HK-2 (cell line): ENCODE results near the gene PTGES.

Source experiments
- DNase-seq: peaks from one replicate; pipeline ENCODE4 v3.0.0-alpha.2; 2018; ENCODE audit not compliant: unreplicated experiment

The PTGES gene

GRCh38 chr9:129745200-129745599 is 7.6 kb downstream of the PTGES start:
- DNase-seq = no peak

GRCh38 chr9:129740666-129741464 is 12.0 kb downstream of the PTGES start:
- no peak for DNase-seq

- no peak for DNase-seq
Observed at GRCh38 chr9:129740174-129740573, 12.7 kb downstream of the PTGES start.

- no peak for DNase-seq
Observed at GRCh38 chr9:129739432-129739831, 13.4 kb downstream of the PTGES start.

DNA sequence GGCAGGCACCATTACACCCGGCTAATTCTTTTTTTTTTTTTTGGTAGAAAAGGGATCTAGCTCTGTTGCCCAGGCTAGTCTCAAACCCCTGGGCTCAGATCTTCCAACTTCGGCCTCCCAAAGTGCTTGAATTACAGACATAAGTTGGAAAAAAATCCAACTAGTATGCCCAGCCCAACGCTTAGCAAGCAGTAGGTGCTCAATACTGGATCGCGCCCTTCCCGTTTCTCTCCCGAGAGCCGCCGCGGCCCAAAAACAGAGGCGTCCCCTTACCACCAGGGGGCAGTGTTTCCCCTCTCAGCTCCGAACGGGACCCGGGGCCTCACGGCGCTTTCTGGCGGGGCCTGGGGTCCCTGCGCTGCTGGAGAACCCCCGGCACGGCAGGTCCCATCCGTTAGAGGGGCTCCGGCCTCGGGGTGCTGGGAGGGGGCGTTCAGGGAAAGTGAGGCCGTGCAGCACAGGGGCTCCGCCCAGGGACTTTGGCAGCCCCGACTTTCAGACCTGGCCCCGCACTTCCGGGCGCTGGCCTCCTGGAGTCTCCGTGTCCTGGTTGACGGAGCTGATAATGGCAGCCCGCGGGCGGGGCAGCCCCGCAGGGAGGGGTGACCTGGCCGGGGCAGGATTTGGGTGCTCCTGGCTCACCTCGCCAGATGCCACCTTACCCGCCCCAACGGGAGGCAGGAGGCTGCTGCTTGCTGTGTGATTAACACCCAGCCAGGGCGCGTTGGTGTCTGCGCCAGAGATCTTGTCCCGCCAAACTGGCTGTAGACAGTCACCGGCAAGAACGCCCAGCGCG is 15.2 kb downstream of the PTGES start:
- DNase-seq = peak; percentile 84

DNA sequence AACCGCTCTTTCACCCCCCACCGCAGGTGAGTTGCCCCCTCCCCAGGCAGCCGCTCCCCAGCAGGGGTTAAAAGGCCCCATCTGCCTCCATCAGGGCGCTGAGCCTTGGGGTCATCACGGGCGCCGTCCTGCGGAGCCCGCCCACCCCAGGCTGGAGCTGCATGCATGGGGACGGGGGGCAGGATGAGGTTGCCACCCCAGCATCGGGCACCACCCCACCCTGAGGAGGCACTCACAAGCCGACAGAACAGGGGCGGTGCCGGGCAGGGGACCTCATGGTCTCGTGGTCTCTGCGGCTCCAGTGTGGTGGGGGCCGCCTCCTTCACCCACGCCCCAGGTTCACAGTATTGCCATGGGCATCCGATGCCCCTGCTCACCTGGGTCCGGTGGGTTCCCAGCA is 16.5 kb downstream of the PTGES start:
- DNase-seq = no peak

GRCh38 chr9:129735546-129735945 is 17.3 kb downstream of the PTGES start:
- DNase-seq = no peak

GRCh38 chr9:129733632-129733953 is 19.2 kb downstream of the PTGES start:
- DNase-seq = no peak

GRCh38 chr9:129732946-129733631 is 19.8 kb downstream of the PTGES start:
- no peak for DNase-seq

DNA sequence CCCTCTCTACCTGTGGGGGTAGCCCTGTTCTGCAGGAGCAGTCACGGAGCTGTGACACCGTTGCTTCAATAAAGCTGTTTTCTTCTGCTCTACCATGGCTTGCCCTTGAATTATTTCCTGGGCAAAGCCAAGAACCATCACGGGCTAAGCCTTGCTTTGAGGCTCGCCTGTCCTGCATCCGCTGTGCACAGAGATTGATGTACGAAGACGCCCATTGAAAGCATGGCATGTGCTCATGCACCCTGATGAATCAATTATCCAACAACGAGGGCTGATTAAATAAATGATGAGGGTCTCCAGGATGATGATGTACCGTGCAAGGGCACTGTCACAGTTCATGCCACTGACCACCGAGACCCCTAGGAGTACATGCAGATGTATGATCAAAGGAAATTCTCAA is 20.7 kb downstream of the PTGES start:
- no peak for DNase-seq

DNA sequence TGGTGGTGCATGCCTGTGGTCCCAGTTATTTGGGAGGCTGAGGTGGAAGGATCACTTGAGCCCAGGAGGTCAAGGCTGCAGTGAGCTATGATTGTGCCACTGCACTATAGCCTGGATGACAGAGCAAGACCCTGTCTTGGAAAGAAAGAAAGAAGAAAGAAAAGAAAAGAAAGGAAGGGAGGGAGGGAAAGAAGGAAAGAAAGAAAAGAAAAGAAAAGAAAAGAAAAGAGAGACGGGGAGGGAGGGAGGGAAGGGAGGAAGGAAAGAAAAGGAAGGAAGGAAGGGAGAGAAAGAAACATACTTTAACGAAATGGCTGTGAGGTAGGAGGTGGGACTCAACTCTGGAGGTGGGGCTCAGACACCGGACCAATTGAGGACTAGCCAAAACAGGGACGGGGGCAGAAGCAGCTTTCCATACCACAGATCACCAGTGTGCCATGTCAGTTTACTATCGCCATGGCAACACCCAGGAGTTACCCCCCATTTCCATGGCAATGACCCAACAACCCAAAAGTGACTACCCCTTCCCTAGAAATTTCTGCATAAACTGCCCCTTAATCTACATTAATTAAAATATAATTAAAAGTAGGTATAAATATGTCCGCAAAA is 21.3 kb downstream of the PTGES start:
- DNase-seq = no peak

- no peak for DNase-seq
Observed at GRCh38 chr9:129728744-129729143, 24.1 kb downstream of the PTGES start.

DNA sequence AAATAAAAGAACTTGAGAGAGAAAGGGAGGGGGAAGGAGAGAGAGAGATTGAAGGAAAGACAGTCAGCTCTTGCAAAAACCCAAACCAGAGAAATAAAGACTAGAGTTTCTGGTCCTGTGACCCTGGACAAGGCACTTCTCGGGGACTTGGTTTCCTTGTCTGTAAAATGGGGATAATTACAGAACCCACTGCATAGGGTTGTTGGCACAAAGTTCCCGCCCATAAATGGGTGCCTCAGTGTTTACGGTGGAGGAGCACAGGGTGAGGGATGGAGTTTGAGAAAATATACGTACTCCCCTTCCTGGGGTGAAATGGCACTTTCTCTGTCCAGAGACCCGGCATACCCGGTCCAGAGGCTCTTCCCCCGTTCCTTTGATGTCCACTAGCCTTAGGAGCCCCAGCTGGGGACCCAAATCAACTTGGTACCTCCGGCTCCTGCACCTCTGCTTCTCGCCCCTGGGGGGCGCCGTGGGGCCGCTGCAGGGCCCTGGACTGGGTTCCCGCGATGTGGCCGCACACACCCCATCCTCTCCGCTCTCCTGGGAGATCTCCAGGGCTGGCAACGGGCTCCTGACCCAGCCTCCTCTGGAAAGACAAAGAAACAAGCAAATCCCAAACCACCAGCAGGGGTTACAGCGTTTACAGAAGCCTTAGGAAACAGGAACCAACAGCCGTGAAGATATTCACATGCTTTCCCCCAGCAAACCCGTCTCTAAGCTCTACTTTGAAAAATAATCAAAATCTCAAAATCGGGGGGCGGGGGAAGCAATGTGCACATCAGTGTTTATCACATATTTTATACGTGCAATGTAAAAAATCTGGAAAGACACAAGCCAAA is 26.3 kb downstream of the PTGES start:
- DNase-seq = peak; percentile 79

- no peak for DNase-seq
Observed at GRCh38 chr9:129725795-129726251, 27.0 kb downstream of the PTGES start.

GRCh38 chr9:129724456-129725190 is 28.2 kb downstream of the PTGES start:
- no peak for DNase-seq

DNA sequence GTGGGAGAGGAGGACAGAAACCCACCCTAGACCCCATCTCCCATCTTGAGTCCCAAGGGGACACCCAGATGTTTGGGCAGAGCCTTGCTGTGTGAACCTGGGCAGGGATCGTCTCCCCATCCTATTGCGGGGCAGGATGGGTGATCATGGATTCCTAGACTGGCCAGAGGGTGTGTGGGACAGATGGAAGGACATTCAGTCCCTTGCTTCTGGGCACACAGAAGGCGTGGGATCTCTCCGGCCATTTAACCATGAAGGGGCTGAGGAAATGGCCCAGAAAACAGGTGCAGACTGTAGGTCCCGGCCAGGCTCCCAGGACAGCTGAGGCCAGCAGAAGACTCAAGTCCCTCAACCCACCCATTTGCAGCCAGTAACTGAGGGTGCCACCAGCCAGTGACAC is 29.9 kb downstream of the PTGES start:
- DNase-seq = no peak

- no peak for DNase-seq
Observed at GRCh38 chr9:129720865-129721545, 31.8 kb downstream of the PTGES start.

DNA sequence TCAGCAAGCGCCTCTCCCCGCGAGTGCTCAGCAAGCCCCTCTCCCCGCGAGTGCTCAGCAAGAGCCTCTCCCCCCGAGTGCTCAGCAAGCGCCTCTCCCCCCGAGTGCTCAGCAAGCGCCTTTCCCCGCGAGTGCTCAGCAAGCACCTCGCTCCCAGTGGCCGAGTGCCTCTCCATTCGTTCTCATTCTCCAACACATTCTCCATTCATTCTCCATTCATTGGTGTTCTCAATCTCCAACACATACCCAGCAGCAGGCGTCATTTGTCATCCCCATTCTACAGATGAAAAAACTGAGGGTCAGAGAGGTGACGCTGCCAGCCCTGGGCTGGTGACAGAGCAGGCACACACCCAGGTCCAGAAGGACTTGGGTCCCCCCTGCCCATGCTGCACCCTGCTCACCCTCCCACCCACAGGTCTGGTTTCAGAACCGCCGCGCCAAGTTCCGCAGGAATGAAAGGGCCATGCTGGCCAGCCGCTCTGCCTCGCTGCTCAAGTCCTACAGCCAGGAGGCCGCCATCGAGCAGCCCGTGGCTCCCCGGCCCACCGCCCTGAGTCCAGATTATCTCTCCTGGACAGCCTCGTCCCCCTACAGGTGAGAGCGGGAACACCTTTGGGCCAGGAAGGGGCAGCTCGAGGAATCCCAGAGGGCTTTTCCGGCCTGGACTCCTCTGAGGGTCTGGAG is 32.5 kb downstream of the PTGES start:
- no peak for DNase-seq

DNA sequence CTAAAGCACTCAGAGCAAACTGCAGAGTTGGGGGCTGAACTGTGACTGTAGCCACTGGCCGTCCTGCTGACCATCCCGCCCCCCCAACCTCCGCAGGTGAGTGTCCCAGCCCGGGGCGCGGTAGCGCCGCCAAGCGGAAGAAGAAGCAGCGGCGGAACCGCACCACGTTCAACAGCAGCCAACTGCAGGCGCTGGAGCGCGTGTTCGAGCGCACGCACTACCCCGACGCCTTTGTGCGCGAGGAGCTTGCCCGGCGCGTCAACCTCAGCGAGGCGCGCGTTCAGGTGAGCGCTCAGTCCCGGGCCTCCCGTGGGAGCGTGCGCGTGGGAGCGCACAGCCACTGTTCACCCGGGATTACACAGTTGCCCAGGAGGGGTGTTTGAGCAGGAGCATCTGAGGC is 33.7 kb downstream of the PTGES start:
- DNase-seq = no peak
